Endothelial cell of umbilical vein (primary cell): ENCODE measurements around the gene ARFIP1.

Source experiments
- CTCF ChIP-seq, 2 donors: IDR thresholded peaks; 1 replicate in 1 of 2; 2 replicates in 1 of 2; pipeline ENCODE4 v1.5.1; 2011; ENCODE audit warnings: low read length in 2 of 2, mild to moderate bottlenecking in 2 of 2, moderate library complexity in 2 of 2, control low read depth in 1 of 2, inconsistent platforms in 1 of 2, low read depth in 1 of 2; ENCODE audit not compliant: insufficient read depth in 1 of 2; ENCODE audit errors: extremely low read depth in 1 of 2
- GATA2 ChIP-seq: IDR thresholded peaks from 2 replicates; pipeline ENCODE4 v1.7.0; 2011; ENCODE audit warnings: low read depth, mild to moderate bottlenecking, moderate library complexity, mixed read lengths, low read length; ENCODE audit not compliant: insufficient read length, insufficient read depth
- POLR2A ChIP-seq: IDR thresholded peaks from 2 replicates; pipeline ENCODE4 v1.6.1; 2012; ENCODE audit warnings: low read depth, mild to moderate bottlenecking, control low read depth, low read length
- POLR2AphosphoS5 ChIP-seq: IDR thresholded peaks from 2 replicates; pipeline ENCODE4 v1.6.1; 2012; ENCODE audit warnings: low read depth, mild to moderate bottlenecking, control low read depth, low read length, moderate library complexity; ENCODE audit not compliant: insufficient read depth

DNA sequence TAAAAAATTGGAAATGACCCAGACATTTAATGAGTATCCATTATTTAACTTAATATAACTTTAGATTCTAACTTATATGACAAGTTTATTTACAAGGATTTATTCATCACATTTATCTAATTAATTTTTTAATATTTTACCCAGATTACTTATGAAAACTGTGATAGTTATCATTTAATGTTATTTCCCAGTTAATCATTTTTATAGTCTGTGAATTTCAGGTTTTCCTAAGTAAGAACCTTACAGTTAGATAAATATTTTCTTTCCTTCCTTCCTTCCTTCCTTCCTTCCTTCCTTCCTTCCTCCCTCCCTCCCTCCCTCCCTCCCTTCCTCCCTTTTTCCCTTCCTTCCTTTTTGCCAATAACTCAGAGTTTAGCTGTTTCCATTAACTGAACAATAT lies 141.5 kb downstream of the ARFIP1 start:
- TF ChIP-seq CTCF (IDR thresholded peaks at IDR 0.05; ENCODE audit: extremely low read depth in 1 of 2, insufficient read depth in 1 of 2, low read depth in 1 of 2, low read length in 2 of 2) (no peak), POLR2A (no peak), POLR2AphosphoS5 (no peak), GATA2 (no peak)
